Measurements from ENCODE around the gene NACC2.
A peak's percentile ranks its signal among the peaks of the same experiment; 100 is the strongest.

NACC2 gene

GRCh38 chr9:136087741-136088480 is 7.2 kb downstream of the NACC2 start:
- Mint-ChIP-seq H3K36me3 (no peaks in the 10 kb centered on the region), H3K27me3 (peaks cover 10% of the 10 kb centered on the region), H3K4me3 (no peak overlapping the region), H3K9me3 (no peaks in the 10 kb centered on the region), H3K27ac (no peak overlapping the region), H3K4me1 (no peaks in the 10 kb centered on the region)
- ATAC-seq (ENCODE audit: low read depth), result no peak
- peak in 1 of 2 donors; percentile 10 for DNase-seq (ENCODE audit: low spot score in 2 of 2)

GRCh38 chr9:136086951-136087740 is 7.9 kb downstream of the NACC2 start:
- DNase-seq (ENCODE audit: low spot score in 2 of 2) (no peak), ATAC-seq (ENCODE audit: low read depth) (no peak)
- Mint-ChIP-seq H3K27ac (no peak overlapping the region), H3K27me3 (peaks cover 13% of the 10 kb centered on the region), H3K4me1 (no peaks in the 10 kb centered on the region), H3K9me3 (no peaks in the 10 kb centered on the region), H3K36me3 (no peaks in the 10 kb centered on the region), H3K4me3 (no peak overlapping the region)

GRCh38 chr9:136086213-136086881 is 8.7 kb downstream of the NACC2 start:
- Mint-ChIP-seq H3K4me1 (no peaks in the 10 kb centered on the region), H3K9me3 (no peaks in the 10 kb centered on the region), H3K4me3 (no peak overlapping the region), H3K27me3 (peaks cover 13% of the 10 kb centered on the region), H3K36me3 (no peaks in the 10 kb centered on the region), H3K27ac (no peak overlapping the region)
- DNase-seq (ENCODE audit: low spot score in 2 of 2), result no peak
- ATAC-seq (ENCODE audit: low read depth), result no peak

GRCh38 chr9:136085815-136086212 is 9.3 kb downstream of the NACC2 start:
- Mint-ChIP-seq H3K4me1 (no peaks in the 10 kb centered on the region), H3K27ac (no peak overlapping the region), H3K36me3 (no peaks in the 10 kb centered on the region), H3K9me3 (no peaks in the 10 kb centered on the region), H3K4me3 (no peak overlapping the region), H3K27me3 (peaks cover 13% of the 10 kb centered on the region)
- no peak for ATAC-seq (ENCODE audit: low read depth)
- no peak for DNase-seq (ENCODE audit: low spot score in 2 of 2)

GRCh38 chr9:136084063-136084944 is 10.8 kb downstream of the NACC2 start:
- Mint-ChIP-seq H3K9me3 (no peaks in the 10 kb centered on the region), H3K4me3 (no peak overlapping the region), H3K27ac (no peak overlapping the region), H3K36me3 (no peaks in the 10 kb centered on the region), H3K4me1 (no peaks in the 10 kb centered on the region), H3K27me3 (peaks cover 9% of the 10 kb centered on the region)
- DNase-seq (ENCODE audit: low spot score in 2 of 2) (no peak), ATAC-seq (ENCODE audit: low read depth) (no peak)

- Mint-ChIP-seq H3K9me3 (no peaks in the 10 kb centered on the region), H3K27ac (no peak overlapping the region), H3K36me3 (no peaks in the 10 kb centered on the region), H3K4me3 (no peak overlapping the region), H3K4me1 (no peaks in the 10 kb centered on the region), H3K27me3 (peaks cover 9% of the 10 kb centered on the region)
- ATAC-seq (ENCODE audit: low read depth), result no peak
- DNase-seq (ENCODE audit: low spot score in 2 of 2), result no peak
Measured at GRCh38 chr9:136083558-136084062, 11.5 kb downstream of the NACC2 start.

- peak overlapping the region; percentile 22 for H3K27ac Mint-ChIP-seq
- DNase-seq (ENCODE audit: low spot score in 2 of 2) (no peak), ATAC-seq (ENCODE audit: low read depth) (no peak)
- H3K4me1 Mint-ChIP-seq, result no peaks in the 10 kb centered on the region
- H3K4me3 Mint-ChIP-seq, result no peak overlapping the region
- no peaks in the 10 kb centered on the region for H3K9me3 Mint-ChIP-seq
- H3K27me3 Mint-ChIP-seq, result peaks cover 9% of the 10 kb centered on the region
- no peaks in the 10 kb centered on the region for H3K36me3 Mint-ChIP-seq
Measured at GRCh38 chr9:136082496-136083361, 12.4 kb downstream of the NACC2 start.

GRCh38 chr9:136081826-136082495 is 13.1 kb downstream of the NACC2 start:
- DNase-seq (ENCODE audit: low spot score in 2 of 2) (no peak), ATAC-seq (ENCODE audit: low read depth) (no peak)
- Mint-ChIP-seq H3K27ac (no peak overlapping the region), H3K4me3 (no peak overlapping the region), H3K9me3 (no peaks in the 10 kb centered on the region), H3K4me1 (no peaks in the 10 kb centered on the region), H3K36me3 (no peaks in the 10 kb centered on the region), H3K27me3 (peaks cover 9% of the 10 kb centered on the region)

GRCh38 chr9:136081113-136081825 is 13.8 kb downstream of the NACC2 start:
- Mint-ChIP-seq H3K36me3 (no peaks in the 10 kb centered on the region), H3K27me3 (peaks cover 4% of the 10 kb centered on the region), H3K9me3 (no peaks in the 10 kb centered on the region), H3K4me1 (peaks cover 1% of the 10 kb centered on the region), H3K27ac (no peak overlapping the region), H3K4me3 (no peak overlapping the region)
- no peak for DNase-seq (ENCODE audit: low spot score in 2 of 2)
- no peak for ATAC-seq (ENCODE audit: low read depth)

- no peak overlapping the region for H3K4me3 Mint-ChIP-seq
- ATAC-seq (ENCODE audit: low read depth) (no peak), DNase-seq (ENCODE audit: low spot score in 2 of 2) (no peak)
- peaks cover 7% of the 10 kb centered on the region for H3K4me1 Mint-ChIP-seq
- no peaks in the 10 kb centered on the region for H3K36me3 Mint-ChIP-seq
- peaks cover 4% of the 10 kb centered on the region for H3K27me3 Mint-ChIP-seq
- no peaks in the 10 kb centered on the region for H3K9me3 Mint-ChIP-seq
- H3K27ac Mint-ChIP-seq, result no peak overlapping the region
Measured at GRCh38 chr9:136080716-136081112, 14.4 kb downstream of the NACC2 start.

- peaks cover 4% of the 10 kb centered on the region for H3K27me3 Mint-ChIP-seq
- H3K36me3 Mint-ChIP-seq, result no peaks in the 10 kb centered on the region
- H3K4me3 Mint-ChIP-seq, result no peak overlapping the region
- H3K4me1 Mint-ChIP-seq, result peaks cover 7% of the 10 kb centered on the region
- ATAC-seq (ENCODE audit: low read depth) (no peak), DNase-seq (ENCODE audit: low spot score in 2 of 2) (no peak)
- no peak overlapping the region for H3K27ac Mint-ChIP-seq
- no peaks in the 10 kb centered on the region for H3K9me3 Mint-ChIP-seq
Measured at GRCh38 chr9:136079916-136080246, 15.2 kb downstream of the NACC2 start.
